ENCODE results near the gene NXPH3. TPM values are rescaled to one million over a fixed set of nuclear protein-coding genes. Genes with fewer than 3 reads are reported as not detected.

Gene NXPH3
- total and polyA plus RNA-seq, 2 donors (not counting 1 experiment from before 2014, with no cell fraction given) = not detected

DNA sequence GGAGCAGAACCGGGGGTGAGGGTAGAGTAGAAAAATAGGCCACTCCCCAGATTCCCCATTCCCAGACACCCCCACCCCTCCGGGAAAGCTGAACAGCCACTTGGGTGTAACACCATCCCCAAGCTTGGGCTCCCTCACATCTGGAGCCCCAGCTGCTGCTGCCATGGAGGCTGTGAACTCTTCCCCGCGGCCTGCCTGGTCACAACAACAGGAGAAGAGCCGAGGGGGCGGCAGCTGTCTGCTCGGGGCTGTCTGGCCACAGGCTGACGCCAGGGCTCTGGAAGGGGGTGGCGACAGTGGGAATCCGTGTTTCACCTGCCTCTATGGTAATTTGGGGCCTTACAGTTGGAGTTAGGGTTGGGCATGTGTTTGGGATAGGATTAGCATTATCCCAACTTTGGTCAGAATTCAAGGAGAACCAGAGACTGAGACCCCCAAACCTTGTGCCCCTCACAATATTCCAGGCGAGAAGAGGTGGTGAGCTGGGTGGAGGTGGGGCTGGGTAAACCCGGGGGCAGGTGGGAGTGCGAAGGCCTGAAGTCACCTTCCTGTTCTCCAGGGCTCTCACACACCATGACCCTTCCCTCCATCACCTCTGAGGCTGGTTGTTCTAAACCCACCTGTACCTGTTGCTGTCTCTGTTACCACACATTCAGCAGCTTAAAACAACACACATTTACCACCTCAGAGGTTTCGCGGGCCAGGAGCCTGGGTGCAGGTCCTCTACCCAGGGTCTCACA, 29.7 kb upstream of the NXPH3 start:
- no peak overlapping the region for H3K9ac ChIP-seq (ENCODE audit: low read length)
- Mint-ChIP-seq H3K27me3 (peaks cover 34% of the 10 kb centered on the region), H3K4me3 (no peak overlapping the region), H3K9me3 (ENCODE audit: insufficient read depth) (peaks cover 8% of the 10 kb centered on the region), H3K4me1 (no peaks in the 10 kb centered on the region), H3K27ac (no peak overlapping the region)
- no peaks in the 10 kb centered on the region for H3K36me3 ChIP-seq (replicated peaks in 1 of 2; ENCODE audit: control extremely low read depth in 1 of 2, control insufficient read depth in 1 of 2, extremely low read depth in 1 of 2, insufficient read depth in 2 of 2, low read length in 1 of 2)
- no peak for ATAC-seq (ENCODE audit: low read depth)
- peaks cover 0 to 9% (median 2%) of the 10 kb centered on the region in 4 experiments for H3K27me3 ChIP-seq (replicated peaks in 1 of 4; ENCODE audit: control extremely low read depth in 1 of 4, control insufficient read depth in 3 of 4, insufficient read depth in 4 of 4, low read length in 3 of 4)
- H4K20me1 ChIP-seq (ENCODE audit: control insufficient read depth, insufficient read depth, low read length, poor library complexity, severe bottlenecking) = no peaks in the 10 kb centered on the region
- WGBS (ENCODE audit: insufficient coverage) = 96% methylated on average over 13 of the region's 15 CpGs
- CTCF ChIA-PET = interaction anchor here (1.6 kb wide), 1 partner anchor 10 kb away, joined by 6 read pairs; no protein-coding TSS in a partner anchor
- no peak overlapping the region for H3K27ac ChIP-seq (ENCODE audit: low read length in 2 of 2)
- DNase-seq = no peak
- POLR2A ChIA-PET = no interaction called here
- no peak overlapping the region for H2AFZ ChIP-seq (ENCODE audit: insufficient read depth, low read depth, low read length, poor library complexity, severe bottlenecking)
- intact Hi-C loops (cut with micrococcal nuclease) = no loop called here
- no peak overlapping the region for H3K4me2 ChIP-seq (replicated peaks; ENCODE audit: low read depth, low read length, poor library complexity, severe bottlenecking)
- no peak overlapping the region for H3K4me3 ChIP-seq (ENCODE audit: control extremely low read depth in 1 of 5, extremely low read depth in 1 of 5, insufficient read depth in 1 of 5, low read depth in 2 of 5, low read length in 4 of 5)
- no peaks in the 10 kb centered on the region for H3K79me2 ChIP-seq (ENCODE audit: control insufficient read depth, insufficient read depth, low read length)
- TF ChIP-seq, protein P1, sequence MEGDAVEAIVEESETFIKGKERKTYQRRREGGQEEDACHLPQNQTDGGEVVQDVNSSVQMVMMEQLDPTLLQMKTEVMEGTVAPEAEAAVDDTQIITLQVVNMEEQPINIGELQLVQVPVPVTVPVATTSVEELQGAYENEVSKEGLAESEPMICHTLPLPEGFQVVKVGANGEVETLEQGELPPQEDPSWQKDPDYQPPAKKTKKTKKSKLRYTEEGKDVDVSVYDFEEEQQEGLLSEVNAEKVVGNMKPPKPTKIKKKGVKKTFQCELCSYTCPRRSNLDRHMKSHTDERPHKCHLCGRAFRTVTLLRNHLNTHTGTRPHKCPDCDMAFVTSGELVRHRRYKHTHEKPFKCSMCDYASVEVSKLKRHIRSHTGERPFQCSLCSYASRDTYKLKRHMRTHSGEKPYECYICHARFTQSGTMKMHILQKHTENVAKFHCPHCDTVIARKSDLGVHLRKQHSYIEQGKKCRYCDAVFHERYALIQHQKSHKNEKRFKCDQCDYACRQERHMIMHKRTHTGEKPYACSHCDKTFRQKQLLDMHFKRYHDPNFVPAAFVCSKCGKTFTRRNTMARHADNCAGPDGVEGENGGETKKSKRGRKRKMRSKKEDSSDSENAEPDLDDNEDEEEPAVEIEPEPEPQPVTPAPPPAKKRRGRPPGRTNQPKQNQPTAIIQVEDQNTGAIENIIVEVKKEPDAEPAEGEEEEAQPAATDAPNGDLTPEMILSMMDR (IDR thresholded peaks at IDR 0.05) = no peak
- TF ChIP-seq EZH2 (IDR thresholded peaks at IDR 0.05; ENCODE audit: borderline replicate concordance, insufficient read depth, low read depth, low read length, poor library complexity, severe bottlenecking) = no peak
- H3K9me3 ChIP-seq (ENCODE audit: control extremely low read depth in 1 of 3, control insufficient read depth in 2 of 3, insufficient read depth in 1 of 3, low read length in 2 of 3) = peaks cover 0 to 16% (median 3%) of the 10 kb centered on the region in 3 donors
- H3K4me1 ChIP-seq (ENCODE audit: control insufficient read depth in 2 of 2, insufficient read depth in 2 of 2, low read length in 2 of 2) = no peaks in the 10 kb centered on the region

Measured in B cell (primary cell).